Right renal cortex interstitium (tissue), 3 donors: ENCODE measurements around the gene CFAP43. TPM values are rescaled to one million over a fixed set of nuclear protein-coding genes. Genes with fewer than 3 reads are reported as not detected.
A peak's percentile ranks its signal among the peaks of the same experiment; 100 is the strongest.
"Not testable (repeated sequence)": the region's sequence is repeated elsewhere in the genome, so short reads cannot be mapped to it uniquely, and the experiment has no call there.

Experiments
- DNase-seq, 3 donors: peaks; one replicate each; pipeline ENCODE4 v3.0.0-alpha.2; 2013; ENCODE audit warnings: low read depth in 3 of 3, low spot score in 2 of 3
- polyA plus RNA-seq, 3 donors: library from polyadenylated mRNA; unstranded; fragments of 120-200 nt; gene quantifications; one replicate each; pipeline ENCODE4 v1.2.1, GENCODE V29; 2013; ENCODE audit not compliant: insufficient read length in 3 of 3

Gene CFAP43
- polyA plus RNA-seq, 3 donors, result 14.6 to 17.5 (median 14.8) TPM

DNA sequence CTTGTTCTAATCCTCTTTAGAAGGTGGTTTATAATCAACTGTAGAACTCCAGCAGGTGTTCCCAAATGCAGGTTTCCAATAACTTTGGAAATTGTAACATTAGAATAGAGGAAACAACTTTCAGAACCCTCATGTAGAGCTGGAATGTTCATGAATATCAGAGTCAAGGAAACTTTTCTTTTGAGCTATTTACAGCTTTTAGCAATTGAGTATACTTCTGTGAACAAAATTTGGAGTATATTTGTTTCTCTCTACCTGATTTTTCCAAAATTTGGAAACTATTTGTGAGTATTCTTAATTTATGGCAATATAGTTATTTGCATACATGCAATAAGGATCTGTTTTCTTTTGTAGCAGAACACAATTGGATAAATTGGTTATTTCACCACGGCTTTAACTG, 2.8 kb upstream of the CFAP43 start:
- no peak for DNase-seq

DNA sequence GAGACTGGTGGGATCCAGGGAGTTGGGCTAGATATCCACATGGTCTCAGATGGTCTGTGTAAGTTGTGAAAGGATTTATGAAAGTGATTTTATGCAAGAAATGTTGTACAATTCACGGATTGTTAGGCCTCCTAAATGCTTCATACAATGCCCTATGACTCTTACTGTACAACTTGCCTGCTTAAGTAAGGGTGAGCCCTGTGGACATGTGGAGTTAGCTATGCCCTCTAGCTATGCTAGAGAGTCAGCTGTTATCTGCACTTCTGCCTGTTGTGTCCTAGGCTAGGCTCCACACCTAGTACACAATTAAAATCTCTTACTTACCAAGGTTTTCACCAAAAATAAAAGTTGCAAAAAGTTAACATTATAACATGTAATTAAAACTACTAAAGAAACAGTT, 1.7 kb upstream of the CFAP43 start:
- DNase-seq, result no peak

GRCh38 chr10:104232613-104233102, 494 bp upstream of the CFAP43 start:
- DNase-seq, result no peak

GRCh38 chr10:104230490-104230889, 1.7 kb downstream of the CFAP43 start:
- no peak for DNase-seq

DNA sequence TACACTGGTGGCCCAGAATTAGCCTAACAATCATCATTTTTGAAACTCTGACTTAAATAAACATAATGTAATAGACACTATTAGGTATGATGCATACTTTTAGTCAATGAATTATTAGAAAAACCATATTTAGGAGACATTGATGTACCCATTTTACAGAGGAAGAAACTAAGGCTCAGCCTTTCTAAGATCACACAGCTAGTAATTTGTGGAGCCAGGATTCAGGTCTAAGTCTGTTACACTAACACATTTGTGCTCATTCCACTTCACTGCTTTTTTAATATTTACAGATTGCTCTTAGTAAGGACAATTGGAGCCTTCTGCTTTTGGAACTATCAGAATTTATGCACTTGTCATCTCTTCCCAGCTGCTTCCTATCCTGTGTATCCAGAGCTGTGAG, 8.9 kb downstream of the CFAP43 start:
- no peak for DNase-seq

DNA sequence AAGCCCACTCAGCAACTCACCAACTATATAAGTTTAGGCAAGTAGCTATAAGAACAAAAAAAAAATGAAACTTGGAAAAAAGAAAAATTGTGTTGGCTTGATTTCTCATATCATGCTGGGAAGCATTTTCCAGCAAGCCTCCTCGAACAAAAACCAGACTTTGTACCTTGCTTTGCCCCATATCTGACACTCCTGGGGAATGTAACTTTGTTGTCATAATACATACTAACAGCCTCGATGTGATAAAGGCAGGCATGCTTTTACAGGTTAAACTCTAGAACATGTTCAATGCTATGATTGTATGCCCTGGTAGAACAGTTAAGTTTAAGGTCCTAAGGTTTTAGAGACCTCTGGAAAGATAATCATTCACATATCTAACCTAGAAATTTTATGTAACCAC, 11.6 kb downstream of the CFAP43 start:
- no peak for DNase-seq

- no peak for DNase-seq
Measured at GRCh38 chr10:104218751-104219150, 13.4 kb downstream of the CFAP43 start.

DNA sequence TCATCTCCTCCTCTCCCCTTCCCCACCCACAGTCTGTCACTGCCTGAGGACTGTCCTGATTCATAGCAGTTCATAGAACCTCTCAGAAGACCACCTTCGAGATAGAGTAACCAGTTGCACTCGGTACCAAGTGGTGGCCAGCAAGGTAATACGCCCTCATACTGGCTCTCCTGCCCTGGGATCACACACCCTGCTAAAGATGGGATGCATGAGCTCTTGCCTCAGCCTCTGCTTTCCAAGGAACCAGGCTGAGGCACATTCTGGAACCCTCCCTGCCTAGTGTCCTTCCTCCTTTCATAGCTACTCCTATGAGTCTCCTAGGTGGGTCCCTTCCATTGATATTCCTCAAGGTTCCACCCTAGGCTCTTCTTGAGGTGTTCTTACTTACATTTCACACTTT, 15.5 kb downstream of the CFAP43 start:
- DNase-seq, result no peak

- no peak for DNase-seq
Measured at GRCh38 chr10:104209575-104210198, 22.5 kb downstream of the CFAP43 start.

DNA sequence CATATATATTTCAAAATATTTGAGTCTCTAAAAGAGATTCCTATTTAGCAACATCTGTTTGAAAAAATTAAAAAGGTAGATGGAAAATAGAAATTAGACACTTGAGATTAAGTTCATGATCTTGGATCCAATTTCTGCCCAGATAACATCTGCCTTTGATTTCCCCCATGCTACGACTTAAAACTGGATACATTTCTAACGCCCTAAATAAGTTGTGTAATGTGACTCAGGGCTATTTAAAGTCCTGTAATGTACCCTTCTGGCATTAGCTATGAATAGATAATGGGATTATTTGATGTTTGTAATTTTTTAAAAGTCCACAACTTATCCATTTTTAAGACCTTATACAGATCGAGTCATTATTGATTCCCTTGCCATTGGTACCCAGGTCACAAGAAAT, 23.4 kb downstream of the CFAP43 start:
- DNase-seq, result no peak

DNA sequence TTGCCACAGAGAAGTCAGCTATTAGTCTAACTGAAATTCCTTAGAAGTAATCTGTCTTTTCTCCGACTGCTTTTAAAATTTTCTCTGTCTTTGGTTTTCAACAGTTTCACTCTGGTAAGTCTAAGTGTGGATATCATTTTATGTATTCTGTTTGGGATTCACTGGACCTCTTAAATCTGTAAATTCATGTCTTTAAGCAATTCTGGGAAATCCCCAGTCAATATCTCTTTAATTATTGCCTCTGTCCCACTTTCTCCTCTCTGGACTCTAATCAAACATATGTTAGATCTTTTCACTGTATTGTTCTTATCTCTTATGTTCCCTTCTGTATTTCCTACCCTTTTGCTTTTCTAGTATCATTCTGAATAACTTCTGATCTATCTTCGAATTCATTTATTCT, 29.9 kb downstream of the CFAP43 start:
- no peak for DNase-seq

DNA sequence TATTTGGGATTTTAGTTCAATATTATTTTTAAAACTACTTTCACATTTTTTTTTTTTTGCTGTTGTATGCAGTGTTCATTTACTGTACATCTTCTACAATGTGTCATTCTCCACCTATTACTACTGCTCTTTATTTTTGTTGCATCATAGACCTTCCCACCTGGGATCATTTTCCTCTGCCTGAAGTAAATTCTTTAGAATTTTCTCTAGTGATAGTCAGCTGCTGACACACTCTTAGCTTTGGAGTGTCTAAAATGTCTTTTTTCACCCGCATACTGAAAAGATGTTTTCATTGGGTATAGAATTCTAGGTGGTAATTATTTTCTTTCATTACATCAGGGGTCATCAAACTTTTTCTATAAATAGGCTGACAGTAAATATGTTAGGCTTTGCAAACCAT, 30.5 kb downstream of the CFAP43 start:
- no peak for DNase-seq

GRCh38 chr10:104199567-104199966, 32.6 kb downstream of the CFAP43 start:
- peak in 1 of 3 donors; percentile 8 for DNase-seq

DNA sequence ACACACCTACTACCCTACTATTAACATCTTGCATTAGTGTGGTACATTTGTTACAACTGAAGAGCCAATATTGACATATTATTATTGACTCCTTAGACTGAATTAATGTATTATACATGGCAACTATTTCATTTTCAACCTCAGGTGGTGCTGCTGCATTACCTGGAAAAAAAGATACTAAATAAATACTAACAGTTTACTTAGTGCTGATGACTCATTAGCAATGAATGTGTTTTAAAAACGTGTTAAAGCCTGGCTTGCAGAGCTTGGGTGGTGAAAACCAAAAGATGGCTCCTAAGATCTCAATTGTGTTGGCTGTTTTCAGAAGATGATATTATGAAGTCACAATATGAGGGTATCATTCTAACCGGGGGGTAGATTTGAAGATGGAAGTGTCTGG, 34.8 kb downstream of the CFAP43 start:
- DNase-seq, result no peak

GRCh38 chr10:104195706-104196105, 36.5 kb downstream of the CFAP43 start:
- no peak for DNase-seq

- DNase-seq, result no peak
Measured at GRCh38 chr10:104193787-104194186, 38.4 kb downstream of the CFAP43 start.

DNA sequence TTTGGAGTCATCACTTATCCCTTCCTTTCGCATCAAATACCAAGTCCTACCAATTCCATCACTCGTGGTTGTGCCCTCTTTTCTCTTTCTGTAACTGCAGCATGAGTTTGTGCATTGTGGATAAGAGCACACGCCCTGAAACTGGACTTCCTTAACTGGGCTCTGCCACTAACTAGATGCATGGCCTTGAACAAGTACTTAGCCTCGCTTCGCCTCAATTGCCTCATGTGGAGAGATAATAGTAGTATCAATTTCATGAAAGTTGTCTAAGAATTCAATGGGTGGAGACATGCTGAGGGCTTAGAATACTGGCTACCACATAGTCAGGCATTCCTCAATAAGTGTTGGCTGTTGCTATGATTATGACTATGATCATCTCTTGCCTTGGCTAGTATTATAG, 41.5 kb downstream of the CFAP43 start:
- DNase-seq, result no peak

DNA sequence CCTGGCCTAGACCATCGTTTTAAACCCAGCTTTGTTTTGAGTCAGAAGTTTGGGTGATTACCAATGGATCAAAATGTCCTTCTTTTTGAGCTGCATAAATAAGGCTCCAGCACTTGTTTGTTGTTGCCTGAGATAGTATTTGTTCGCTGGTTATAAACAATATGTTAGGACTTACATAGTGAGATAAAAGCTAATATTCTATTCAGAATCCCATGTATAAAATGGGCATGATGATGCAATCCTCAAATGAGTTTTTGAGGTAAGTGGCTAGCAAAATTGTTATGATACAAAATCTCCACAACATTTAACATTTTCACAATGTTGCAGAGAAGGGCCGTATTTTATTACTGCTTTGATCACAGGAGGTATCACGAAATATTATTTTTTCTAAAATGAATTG, 48.5 kb downstream of the CFAP43 start:
- DNase-seq, result no peak

- not testable (repeated sequence) for DNase-seq
Measured at GRCh38 chr10:104174136-104174535, 58.0 kb downstream of the CFAP43 start.

- DNase-seq, result no peak
Measured at GRCh38 chr10:104170610-104171254, 61.4 kb downstream of the CFAP43 start.

GRCh38 chr10:104155591-104155990, 76.6 kb downstream of the CFAP43 start:
- DNase-seq, result no peak

DNA sequence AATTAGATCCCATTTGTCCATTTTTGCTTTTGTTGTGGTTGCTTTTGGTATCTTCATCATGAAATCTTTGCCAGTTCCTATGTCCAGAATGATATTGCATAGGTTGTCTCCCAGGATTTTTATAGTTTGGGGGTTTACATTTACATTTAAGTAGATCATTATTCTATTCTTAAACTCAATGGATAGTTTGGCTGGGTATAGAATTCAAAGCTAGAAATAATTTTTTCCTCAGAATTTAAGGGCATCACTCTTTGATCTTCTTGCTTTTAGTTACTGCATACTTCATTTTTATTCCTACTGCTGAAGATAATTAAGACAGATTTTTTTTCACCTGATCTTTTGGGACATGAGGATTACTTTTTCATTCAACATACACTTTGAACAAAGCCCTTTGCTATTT, 80.4 kb downstream of the CFAP43 start:
- DNase-seq, result no peak

DNA sequence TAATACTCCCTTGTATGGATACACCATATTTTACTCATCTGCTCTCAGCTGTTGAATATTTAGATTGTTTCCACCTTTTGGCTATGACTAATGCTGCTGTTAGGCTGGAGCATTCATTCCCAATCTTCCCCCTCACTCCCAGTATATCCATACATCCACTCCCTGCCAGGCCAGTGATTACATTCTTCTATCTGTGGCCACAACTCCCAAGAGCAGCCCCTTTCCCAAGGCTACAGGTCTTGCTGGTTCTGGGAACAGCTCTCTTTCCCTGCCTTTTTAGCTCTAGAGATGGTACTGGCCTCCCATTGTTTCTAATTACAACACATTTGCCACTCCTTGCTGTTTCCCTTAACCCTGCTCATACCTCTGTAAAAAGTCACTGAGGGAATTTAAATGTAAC, 82.0 kb downstream of the CFAP43 start:
- DNase-seq, result no peak
